RWPE1 (cell line): ENCODE results near the gene MYO18B.

ENCODE experiments used
- CTCF ChIA-PET: fragments of 350-600 bp; sonication (Branson Sonifier 250); formaldehyde crosslinking; extraction: SDS; loops from one replicate; lab custom pipeline; 2021; lab: Yijun Ruan, JAX
- POLR2A ChIA-PET: fragments of 400-600 bp; formaldehyde crosslinking; extraction: SDS; loops from one replicate; lab custom pipeline; 2020; ENCODE audit warnings: antibody characterized with exemption; ENCODE audit not compliant: low non-redundant PET; lab: Yijun Ruan, JAX
- DNase-seq: peaks from one replicate; pipeline ENCODE4 v3.0.0; 2012; ENCODE audit warnings: low spot score
- H3K27ac ChIP-seq: fragments of 450-650 bp; 2 replicates; pipeline ENCODE4 v1.5.1; 2017
- TF ChIP-seq, protein P1 (sequence below): fragments of 450-650 bp; conservative IDR thresholded peaks from 2 replicates; pipeline ENCODE4 v1.5.1; 2017; ENCODE audit warnings: low read depth, mild to moderate bottlenecking

Gene MYO18B

DNA sequence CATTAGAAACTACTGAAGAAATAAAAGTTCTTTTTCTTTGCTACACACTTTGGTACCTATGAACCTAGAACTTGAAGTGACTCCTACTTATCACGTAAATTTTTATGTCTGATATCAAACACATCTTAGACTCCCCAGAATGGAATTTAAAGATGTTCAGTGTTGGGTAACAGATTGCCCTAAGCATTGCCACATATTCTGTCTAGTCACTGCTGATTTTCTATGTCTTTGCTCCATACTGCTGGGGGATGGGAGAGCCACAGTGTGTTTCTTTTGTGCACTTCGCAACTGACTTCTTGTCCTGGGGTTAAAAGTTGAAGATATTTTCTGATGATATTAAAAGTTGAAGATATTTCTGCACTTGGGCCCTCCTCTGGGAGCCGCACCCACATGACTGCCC, 19.4 kb upstream of the MYO18B start:
- TF ChIP-seq, protein P1, sequence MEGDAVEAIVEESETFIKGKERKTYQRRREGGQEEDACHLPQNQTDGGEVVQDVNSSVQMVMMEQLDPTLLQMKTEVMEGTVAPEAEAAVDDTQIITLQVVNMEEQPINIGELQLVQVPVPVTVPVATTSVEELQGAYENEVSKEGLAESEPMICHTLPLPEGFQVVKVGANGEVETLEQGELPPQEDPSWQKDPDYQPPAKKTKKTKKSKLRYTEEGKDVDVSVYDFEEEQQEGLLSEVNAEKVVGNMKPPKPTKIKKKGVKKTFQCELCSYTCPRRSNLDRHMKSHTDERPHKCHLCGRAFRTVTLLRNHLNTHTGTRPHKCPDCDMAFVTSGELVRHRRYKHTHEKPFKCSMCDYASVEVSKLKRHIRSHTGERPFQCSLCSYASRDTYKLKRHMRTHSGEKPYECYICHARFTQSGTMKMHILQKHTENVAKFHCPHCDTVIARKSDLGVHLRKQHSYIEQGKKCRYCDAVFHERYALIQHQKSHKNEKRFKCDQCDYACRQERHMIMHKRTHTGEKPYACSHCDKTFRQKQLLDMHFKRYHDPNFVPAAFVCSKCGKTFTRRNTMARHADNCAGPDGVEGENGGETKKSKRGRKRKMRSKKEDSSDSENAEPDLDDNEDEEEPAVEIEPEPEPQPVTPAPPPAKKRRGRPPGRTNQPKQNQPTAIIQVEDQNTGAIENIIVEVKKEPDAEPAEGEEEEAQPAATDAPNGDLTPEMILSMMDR, result no peak
- DNase-seq, result no peak
- CTCF ChIA-PET, result interaction anchor here (0.6 kb wide), 1 partner anchor 11 kb away, joined by 3 read pairs; no protein-coding TSS in a partner anchor
- no peak overlapping the region for H3K27ac ChIP-seq
- POLR2A ChIA-PET, result no interaction called here

DNA sequence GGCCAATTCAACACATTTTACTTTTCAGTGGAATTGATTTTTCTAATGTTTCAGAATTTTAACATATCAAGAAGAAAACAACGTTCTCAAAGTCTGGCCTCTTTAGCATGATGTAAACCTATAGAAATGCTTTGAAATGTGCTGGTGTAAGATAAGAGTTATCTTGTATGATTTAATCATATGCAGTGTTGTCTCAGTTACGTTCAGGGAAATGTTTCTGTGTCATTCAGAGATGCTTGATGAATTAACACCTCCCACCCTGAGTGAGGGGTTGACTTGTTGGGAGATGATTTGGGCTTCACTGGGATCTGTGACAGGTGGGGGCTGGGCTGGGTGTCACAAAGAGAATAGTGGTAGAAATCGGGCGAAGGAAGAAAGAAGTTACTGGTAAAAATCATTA, 15.7 kb upstream of the MYO18B start:
- no peak for DNase-seq
- TF ChIP-seq, protein P1, result no peak
- no peak overlapping the region for H3K27ac ChIP-seq
- POLR2A ChIA-PET, result no interaction called here
- CTCF ChIA-PET, result interaction anchor here (0.6 kb wide), 1 partner anchor 19 kb away, joined by 3 read pairs; no protein-coding TSS in a partner anchor

DNA sequence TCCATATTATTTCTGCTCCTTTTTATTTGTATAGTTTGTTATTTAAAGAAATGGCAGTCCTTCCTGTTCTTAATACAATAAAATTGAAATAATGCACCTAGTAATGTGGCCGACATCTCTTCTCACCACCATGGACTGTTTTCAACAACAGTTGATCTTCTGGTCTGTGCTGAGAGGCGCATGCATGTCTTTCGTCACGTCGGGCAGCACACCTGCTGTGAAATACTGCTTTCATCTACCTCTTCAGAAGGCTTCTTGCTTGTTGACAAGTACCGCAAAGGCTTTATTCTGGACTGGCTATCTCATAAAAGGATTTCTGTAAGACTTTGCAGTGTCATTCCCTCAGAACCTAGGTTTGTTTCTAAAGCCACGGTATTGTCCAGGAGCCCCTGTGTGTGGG, 13.9 kb upstream of the MYO18B start:
- no peak overlapping the region for H3K27ac ChIP-seq
- CTCF ChIA-PET, result no interaction called here
- POLR2A ChIA-PET, result no interaction called here
- TF ChIP-seq, protein P1, result no peak
- DNase-seq, result no peak

DNA sequence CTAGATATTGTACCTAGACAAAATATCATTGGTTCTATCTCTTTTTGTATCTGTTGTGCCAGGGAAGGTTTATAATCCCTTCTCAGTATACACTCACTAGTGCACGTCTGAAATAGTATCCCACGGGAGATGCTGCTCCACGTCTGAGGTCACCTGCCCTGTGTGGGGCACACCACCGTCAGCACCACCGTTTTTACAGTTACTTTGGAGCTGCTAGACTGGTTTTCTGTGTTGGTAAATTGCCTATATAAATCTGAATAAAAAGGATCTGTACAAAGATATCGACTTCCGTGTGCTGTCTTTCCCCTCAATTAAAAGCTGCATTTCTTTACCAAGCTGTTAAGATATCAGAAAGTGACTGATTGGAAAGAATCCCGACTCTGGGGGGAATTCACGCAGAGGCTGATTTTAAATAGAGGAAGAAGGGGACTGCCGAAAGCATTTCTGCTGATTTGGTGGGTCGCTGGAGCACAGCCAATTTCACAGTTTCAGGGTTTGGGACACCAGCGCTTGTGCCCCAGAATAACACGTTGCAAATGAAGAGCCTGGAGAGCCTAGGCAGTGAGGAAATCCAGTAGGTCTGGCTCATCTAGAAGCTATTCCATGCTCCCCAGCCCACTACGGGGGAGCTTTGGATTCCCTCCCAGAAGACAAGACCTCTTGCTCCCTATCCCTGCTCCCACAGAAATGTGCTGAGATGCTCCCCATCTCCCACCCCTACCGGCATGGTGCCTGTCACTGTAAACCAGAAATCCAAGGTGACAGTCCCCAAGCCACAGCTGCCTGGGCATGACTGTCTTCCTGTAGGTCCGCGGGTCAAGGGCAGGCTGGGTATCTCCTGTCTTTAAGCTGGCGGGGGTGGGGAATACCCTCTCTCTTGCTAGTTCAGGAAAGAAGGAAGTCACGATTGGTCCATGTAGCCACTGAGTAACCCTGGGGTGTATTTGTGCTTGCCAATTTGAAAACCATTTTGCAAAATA, 12.7 kb upstream of the MYO18B start:
- TF ChIP-seq, protein P1, result no peak
- H3K27ac ChIP-seq, result no peak overlapping the region
- no peak for DNase-seq
- ChIA-PET CTCF (no interaction called here), POLR2A (no interaction called here)

DNA sequence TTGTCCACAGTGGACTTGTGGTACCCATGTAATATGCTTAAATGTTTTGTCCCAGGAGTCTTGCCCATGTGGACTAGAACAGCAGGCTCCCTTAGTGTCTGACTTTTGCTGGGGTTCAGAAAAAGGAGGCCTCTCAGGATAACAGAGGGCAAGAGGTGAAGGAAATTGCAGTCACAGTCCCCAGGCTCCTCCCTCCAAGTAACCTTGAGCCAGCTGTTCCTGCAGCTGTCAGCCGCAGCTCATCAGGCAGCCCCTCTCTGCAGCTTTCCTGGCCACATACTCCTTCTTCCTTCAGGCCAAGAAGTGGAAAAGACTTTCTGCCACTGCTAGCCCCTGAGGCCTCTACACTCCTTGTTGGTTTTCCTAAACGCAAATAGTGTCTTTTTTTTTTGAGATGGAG, 6.3 kb upstream of the MYO18B start:
- no peak overlapping the region for H3K27ac ChIP-seq
- no peak for DNase-seq
- TF ChIP-seq, protein P1, result no peak
- ChIA-PET POLR2A (no interaction called here), CTCF (no interaction called here)

DNA sequence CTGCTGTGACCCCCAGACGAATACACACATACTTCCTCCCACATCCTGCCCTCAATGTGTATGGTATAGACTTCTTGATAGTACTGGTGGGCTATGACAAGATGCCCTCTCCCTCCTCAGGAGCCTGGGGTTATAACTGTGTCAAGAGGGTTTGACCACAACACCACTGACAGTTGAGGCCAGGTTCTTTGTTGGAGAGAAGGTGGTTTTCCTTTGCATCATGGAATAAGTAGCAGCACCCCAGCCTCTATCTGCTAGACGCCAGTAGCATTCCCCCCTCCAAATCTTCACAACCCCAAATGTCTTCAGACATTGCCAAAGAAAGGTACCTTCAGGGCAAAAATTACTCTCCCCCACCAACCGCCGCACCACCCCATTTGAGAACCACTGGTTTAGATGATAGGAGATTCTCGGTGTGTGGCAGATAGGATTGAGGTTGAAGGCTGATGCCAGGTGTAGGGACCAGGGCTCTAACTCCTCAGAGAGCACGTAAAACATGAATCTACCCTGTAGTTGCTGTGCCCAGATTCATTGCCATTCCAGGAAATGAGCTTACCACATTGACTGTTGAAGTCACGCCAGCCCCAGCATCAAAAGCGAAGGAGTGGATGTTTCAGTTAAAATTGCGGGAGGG, 5.5 kb upstream of the MYO18B start:
- ChIA-PET CTCF (no interaction called here), POLR2A (no interaction called here)
- DNase-seq, result no peak
- TF ChIP-seq, protein P1, result no peak
- no peak overlapping the region for H3K27ac ChIP-seq
